ENCODE measurements around the gene TRAPPC5. TPM values are rescaled to one million over a fixed set of nuclear protein-coding genes. Genes with fewer than 3 reads are reported as not detected.

Gene TRAPPC5
- total RNA-seq, 1 experiment from 2014 or later, result 101 TPM

DNA sequence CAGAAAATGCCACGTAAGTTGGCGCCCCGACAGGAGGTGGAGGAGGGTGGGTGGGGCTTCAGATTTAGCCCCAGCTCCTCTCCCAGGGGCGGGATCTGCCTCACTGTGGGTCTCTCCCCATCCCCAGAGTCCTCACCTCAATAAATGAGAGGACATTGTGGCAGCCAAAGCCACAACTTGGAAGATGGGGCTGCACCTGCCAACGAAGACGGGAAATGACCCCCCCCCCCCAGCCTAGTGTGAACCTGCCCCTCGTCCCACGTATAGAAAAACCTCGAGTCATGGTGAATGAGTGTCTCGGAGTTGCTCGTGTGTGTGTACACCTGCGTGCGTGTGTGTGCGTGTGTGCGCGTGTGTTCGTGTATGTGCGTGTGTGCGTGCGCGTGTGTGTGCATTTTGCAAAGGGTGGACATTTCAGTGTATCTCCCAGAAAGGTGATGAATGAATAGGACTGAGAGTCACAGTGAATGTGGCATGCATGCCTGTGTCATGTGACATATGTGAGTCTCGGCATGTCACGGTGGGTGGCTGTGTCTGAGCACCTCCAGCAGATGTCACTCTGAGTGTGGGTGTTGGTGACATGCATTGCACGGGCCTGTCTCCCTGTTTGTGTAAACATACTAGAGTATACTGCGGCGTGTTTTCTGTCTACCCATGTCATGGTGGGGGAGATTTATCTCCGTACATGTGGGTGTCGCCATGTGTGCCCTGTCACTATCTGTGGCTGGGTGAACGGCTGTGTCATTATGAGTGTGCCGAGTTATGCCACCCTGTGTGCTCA lies 1.5 kb upstream of the TRAPPC5 start:
- H2AFZ ChIP-seq (ENCODE audit: low read depth, low read length, poor library complexity, severe bottlenecking), result no peak overlapping the region
- no TSS peak for BruUV-seq (replicated peaks)
- DNase-seq (ENCODE audit: low read depth, low spot score) (no peak), ATAC-seq (no peak)
- H3K4me2 ChIP-seq (ENCODE audit: low read length), result no peak overlapping the region
- ChIA-PET CTCF (no interaction called here), RAD21 (ENCODE audit: low non-redundant PET in 1 of 2, low total read pairs in 2 of 2, uncharacterized antibody in 2 of 2, unreplicated experiment in 2 of 2) (no interaction called here), POLR2A (no interaction called here)
- H3K79me2 ChIP-seq (ENCODE audit: insufficient read depth, low read length), result peaks cover 21% of the 10 kb centered on the region; the same call in 1 of the 2 replicates
- H3K9me2 ChIP-seq (ENCODE audit: insufficient read depth), result no peaks in the 10 kb centered on the region
- no peaks in the 10 kb centered on the region for H3K9me3 ChIP-seq (ENCODE audit: control insufficient read depth in 1 of 2, insufficient read depth in 1 of 2, low read depth in 1 of 2, low read length in 2 of 2)
- intact Hi-C loops (cut with micrococcal nuclease), result no loop called here
- TF ChIP-seq RAD21 (IDR thresholded peaks at IDR 0.05; ENCODE audit: low read depth) (peak; percentile 50), ELF1 (IDR thresholded peaks at IDR 0.05; ENCODE audit: borderline replicate concordance, low read depth) (no peak), POLR2A (IDR thresholded peaks at IDR 0.05; ENCODE audit: borderline replicate concordance, extremely low read depth, insufficient read depth, insufficient read length) (no peak)
- TF ChIP-seq, protein P1, sequence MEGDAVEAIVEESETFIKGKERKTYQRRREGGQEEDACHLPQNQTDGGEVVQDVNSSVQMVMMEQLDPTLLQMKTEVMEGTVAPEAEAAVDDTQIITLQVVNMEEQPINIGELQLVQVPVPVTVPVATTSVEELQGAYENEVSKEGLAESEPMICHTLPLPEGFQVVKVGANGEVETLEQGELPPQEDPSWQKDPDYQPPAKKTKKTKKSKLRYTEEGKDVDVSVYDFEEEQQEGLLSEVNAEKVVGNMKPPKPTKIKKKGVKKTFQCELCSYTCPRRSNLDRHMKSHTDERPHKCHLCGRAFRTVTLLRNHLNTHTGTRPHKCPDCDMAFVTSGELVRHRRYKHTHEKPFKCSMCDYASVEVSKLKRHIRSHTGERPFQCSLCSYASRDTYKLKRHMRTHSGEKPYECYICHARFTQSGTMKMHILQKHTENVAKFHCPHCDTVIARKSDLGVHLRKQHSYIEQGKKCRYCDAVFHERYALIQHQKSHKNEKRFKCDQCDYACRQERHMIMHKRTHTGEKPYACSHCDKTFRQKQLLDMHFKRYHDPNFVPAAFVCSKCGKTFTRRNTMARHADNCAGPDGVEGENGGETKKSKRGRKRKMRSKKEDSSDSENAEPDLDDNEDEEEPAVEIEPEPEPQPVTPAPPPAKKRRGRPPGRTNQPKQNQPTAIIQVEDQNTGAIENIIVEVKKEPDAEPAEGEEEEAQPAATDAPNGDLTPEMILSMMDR (IDR thresholded peaks at IDR 0.05 in 2 of 3, conservative IDR thresholded peaks at IDR 0.05 in 1 of 3; ENCODE audit: borderline replicate concordance in 1 of 3, insufficient read depth in 1 of 3, low read depth in 2 of 3, low read length in 2 of 3), result peak in 2 of 3 experiments; percentile 24 to 32; a peak in 3 of 6 replicates
- peaks cover 4 to 31% of the 10 kb centered on the region in 2 experiments for H3K4me1 ChIP-seq (ENCODE audit: control insufficient read depth in 1 of 2, insufficient read depth in 2 of 2, low read length in 2 of 2)
- H3K27me3 ChIP-seq (ENCODE audit: insufficient read depth, low read length), result no peaks in the 10 kb centered on the region
- no peak overlapping the region for H3K9ac ChIP-seq (ENCODE audit: low read length)
- no peaks in the 10 kb centered on the region for H4K20me1 ChIP-seq (ENCODE audit: insufficient read depth)
- no peak overlapping the region for H3K4me3 ChIP-seq (replicated peaks in 1 of 2; ENCODE audit: low read depth in 1 of 2, low read length in 2 of 2)
- no peak overlapping the region for H3K27ac ChIP-seq (ENCODE audit: low read depth, low read length)
- H3K36me3 ChIP-seq (ENCODE audit: control insufficient read depth in 1 of 2, insufficient read depth in 2 of 2, low read length in 2 of 2), result peaks cover 4 to 9% of the 10 kb centered on the region in 2 experiments; a peak in 3 of 4 replicates
